Hepatocyte (in vitro differentiated cells): ENCODE measurements around the gene GPATCH11.

Experiments used
- EZH2 ChIP-seq: fragments of 200-600 bp; sonication (generic); IDR thresholded peaks from 2 replicates; pipeline ENCODE4 v1.6.1; 2016; ENCODE audit warnings: antibody characterized with exemption, mild to moderate bottlenecking, borderline replicate concordance
- EZH2phosphoT487 ChIP-seq: fragments of 200-600 bp; sonication (generic); IDR thresholded peaks from one replicate; pipeline ENCODE4 v1.6.1; 2018; ENCODE audit warnings: antibody characterized with exemption, mild to moderate bottlenecking, low read depth, moderate library complexity; ENCODE audit not compliant: unreplicated experiment, severe bottlenecking
- TF ChIP-seq, protein P1 (sequence below): fragments of 200-600 bp; sonication (generic); IDR thresholded peaks from 2 replicates; pipeline ENCODE4 v1.5.1; 2016; ENCODE audit warnings: antibody characterized with exemption, mild to moderate bottlenecking; ENCODE audit not compliant: poor library complexity

DNA sequence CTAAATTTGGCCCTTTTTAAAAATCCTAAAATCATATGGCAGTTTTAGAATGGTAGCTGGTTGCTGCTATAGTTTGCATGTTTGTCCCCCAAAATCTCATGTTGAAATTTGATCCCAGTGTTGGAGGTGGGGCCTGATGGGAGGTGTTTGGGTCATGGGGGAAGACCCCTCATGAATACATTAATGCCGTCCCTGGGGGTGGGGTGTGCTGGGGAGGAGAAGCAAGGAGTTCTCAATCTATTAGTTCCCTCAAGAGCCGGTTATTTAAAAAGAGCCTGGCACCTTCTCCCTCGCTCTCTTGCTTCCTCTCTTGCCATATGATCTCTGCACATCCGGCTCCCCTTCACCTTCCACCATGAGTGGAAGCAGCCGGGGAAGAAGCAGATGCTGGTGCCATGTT, 20.8 kb downstream of the GPATCH11 start:
- TF ChIP-seq, protein P1, sequence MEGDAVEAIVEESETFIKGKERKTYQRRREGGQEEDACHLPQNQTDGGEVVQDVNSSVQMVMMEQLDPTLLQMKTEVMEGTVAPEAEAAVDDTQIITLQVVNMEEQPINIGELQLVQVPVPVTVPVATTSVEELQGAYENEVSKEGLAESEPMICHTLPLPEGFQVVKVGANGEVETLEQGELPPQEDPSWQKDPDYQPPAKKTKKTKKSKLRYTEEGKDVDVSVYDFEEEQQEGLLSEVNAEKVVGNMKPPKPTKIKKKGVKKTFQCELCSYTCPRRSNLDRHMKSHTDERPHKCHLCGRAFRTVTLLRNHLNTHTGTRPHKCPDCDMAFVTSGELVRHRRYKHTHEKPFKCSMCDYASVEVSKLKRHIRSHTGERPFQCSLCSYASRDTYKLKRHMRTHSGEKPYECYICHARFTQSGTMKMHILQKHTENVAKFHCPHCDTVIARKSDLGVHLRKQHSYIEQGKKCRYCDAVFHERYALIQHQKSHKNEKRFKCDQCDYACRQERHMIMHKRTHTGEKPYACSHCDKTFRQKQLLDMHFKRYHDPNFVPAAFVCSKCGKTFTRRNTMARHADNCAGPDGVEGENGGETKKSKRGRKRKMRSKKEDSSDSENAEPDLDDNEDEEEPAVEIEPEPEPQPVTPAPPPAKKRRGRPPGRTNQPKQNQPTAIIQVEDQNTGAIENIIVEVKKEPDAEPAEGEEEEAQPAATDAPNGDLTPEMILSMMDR = no peak
- TF ChIP-seq EZH2 = no peak
- no peak for TF ChIP-seq EZH2phosphoT487
